Activated naive CD8-positive, alpha-beta T cell treated with anti-CD3 and anti-CD28 coated beads for 36 hours (primary cell): Measurements from ENCODE around the gene B3GNT8. TPM values are rescaled to one million over a fixed set of nuclear protein-coding genes. Genes with fewer than 3 reads are reported as not detected.
"Not testable (repeated sequence)": the region's sequence is repeated elsewhere in the genome, so short reads cannot be mapped to it uniquely, and the experiment has no call there.

Experiments
- DNase-seq: peaks from one replicate; pipeline ENCODE4 v3.0.0; 2021
- H3K27ac Mint-ChIP-seq: one replicate; pipeline ENCODE4 v1.8.0; 2022; ENCODE audit warnings: mild to moderate bottlenecking, moderate library complexity, mixed read lengths
- H3K27me3 Mint-ChIP-seq: one replicate; pipeline ENCODE4 v1.8.0; 2022; ENCODE audit warnings: mild to moderate bottlenecking, mixed read lengths
- H3K36me3 Mint-ChIP-seq: one replicate; pipeline ENCODE4 v1.8.0; 2021; ENCODE audit warnings: mild to moderate bottlenecking, mixed read lengths
- H3K4me1 Mint-ChIP-seq: one replicate; pipeline ENCODE4 v1.8.0; 2021; ENCODE audit warnings: mixed read lengths
- H3K4me3 Mint-ChIP-seq: one replicate; pipeline ENCODE4 v1.8.0; 2022; ENCODE audit warnings: mild to moderate bottlenecking, moderate library complexity, mixed read lengths
- H3K9me3 Mint-ChIP-seq: one replicate; pipeline ENCODE4 v1.8.0; 2022; ENCODE audit warnings: mixed read lengths
- total RNA-seq, 2 experiments: library from RNA; stranded (reverse); gene quantifications; one replicate each; pipeline ENCODE4 v1.2.3, GENCODE V29; 2021

The B3GNT8 gene
- total RNA-seq, 2 experiments from 2014 or later: 0.10 to 0.48 TPM

DNA sequence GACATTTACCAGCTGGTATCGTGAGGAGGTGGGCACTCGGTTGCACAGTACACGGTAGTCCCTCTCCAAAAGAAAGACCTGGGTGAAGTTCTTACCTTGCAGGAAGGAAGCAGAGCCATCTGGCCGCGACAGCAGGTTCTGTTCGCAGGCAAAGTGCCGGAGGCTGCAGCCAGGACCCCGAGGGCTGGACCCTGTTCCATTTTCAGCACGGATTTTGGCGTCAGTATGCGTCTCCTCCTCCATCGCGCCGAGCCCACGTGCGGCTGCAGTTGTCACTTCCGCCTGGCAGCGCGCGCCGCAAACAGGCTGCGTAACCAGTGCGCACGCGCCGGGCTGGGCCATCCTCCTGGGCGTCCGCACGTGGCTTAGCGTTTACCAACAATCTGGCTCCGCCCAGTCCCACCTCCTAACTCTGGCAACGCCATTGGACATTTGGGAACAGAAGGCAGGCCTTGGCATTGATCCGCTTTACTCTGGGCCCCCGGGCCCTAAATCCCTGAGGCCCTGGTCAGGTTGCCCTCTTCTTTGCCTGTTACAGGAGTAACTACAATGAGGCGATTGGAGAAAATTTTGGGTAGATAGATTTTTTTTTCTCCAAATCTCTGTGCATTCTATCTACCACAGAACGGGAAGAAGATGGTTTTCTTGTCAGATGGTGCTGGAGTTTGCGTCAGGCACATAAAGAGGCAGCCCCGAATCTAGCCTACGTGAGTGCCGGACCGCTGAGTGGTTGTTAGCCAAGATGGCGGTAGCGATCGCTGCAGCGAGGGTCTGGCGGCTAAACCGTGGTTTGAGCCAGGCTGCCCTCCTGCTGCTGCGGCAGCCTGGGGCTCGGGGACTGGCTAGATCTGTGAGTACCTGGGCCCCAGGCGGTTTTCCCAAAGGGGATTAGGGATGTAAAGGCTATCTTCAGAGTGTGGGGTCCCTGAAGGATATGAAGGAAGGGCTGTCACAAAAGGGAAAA, 29.8 kb downstream of the B3GNT8 start, which contains the start of the genes BCKDHA and EXOSC5:
Gene BCKDHA, plus strand, starts transcription at position 733 of the 964 bp plus-strand sequence. Its CDS starts 10 bp downstream, at position 743.
Gene EXOSC5, minus strand, starts transcription at position 274 of the 964 bp plus-strand sequence. Its CDS starts 31 bp downstream, at position 243.
- peaks cover 40% of the 10 kb centered on the region for H3K4me1 Mint-ChIP-seq
- no peaks in the 10 kb centered on the region for H3K9me3 Mint-ChIP-seq
- H3K36me3 Mint-ChIP-seq: peaks cover 14% of the 10 kb centered on the region
- peak within 1 kb of the TSS; percentile 98 for H3K4me3 Mint-ChIP-seq
- peak; percentile 99 for DNase-seq
- H3K27ac Mint-ChIP-seq: peak within 1 kb of the TSS; percentile 99
- no peaks in the 10 kb centered on the region for H3K27me3 Mint-ChIP-seq

DNA sequence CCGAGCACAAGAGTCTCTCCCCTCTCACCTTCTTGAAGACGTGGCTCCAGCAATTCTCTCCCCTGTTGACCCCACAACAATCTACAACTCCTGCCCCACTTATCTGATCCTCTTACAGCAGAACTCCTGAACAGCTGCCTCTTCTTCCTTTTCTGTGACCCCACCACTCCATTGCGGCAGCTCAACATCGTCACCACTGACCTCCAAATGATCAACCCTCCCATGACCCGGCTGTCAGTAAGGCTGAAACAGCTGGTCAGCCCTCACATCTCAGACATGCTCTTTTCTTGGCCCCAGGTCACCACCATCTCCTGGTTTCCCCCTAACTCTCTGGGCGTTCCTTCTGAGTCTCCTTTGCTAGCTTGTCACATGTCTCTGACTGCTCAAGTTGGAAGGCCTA, 31.8 kb downstream of the B3GNT8 start:
- no peak for DNase-seq
- no peaks in the 10 kb centered on the region for H3K9me3 Mint-ChIP-seq
- peak overlapping the region; percentile 26 for H3K27ac Mint-ChIP-seq
- H3K4me3 Mint-ChIP-seq: peak overlapping the region; percentile 98
- H3K27me3 Mint-ChIP-seq: no peaks in the 10 kb centered on the region
- peaks cover 9% of the 10 kb centered on the region for H3K36me3 Mint-ChIP-seq
- H3K4me1 Mint-ChIP-seq: peaks cover 33% of the 10 kb centered on the region

DNA sequence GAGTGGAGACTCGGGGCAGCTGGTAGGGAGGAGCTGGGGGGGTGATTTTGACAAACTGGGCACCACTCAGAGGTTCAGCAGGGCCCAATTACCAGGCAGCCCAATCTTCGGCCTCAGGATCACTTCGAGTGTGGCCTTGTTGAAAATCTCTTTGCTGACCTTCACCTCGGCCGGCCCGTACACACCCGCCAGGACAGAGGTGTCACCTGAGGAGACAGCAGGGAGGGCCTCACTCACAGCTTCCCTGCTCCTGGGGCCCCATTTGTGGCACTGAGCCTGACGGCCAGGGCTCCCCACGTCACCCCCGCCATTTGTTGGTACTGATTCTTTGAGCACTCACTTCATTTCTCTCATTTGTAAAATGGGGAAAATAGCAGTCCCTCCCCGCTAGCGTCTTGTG, 34.4 kb downstream of the B3GNT8 start:
- Mint-ChIP-seq H3K4me1 (peaks cover 17% of the 10 kb centered on the region), H3K27ac (no peak overlapping the region), H3K4me3 (no peak overlapping the region), H3K27me3 (no peaks in the 10 kb centered on the region), H3K9me3 (no peaks in the 10 kb centered on the region), H3K36me3 (peaks cover 12% of the 10 kb centered on the region)
- DNase-seq: no peak

DNA sequence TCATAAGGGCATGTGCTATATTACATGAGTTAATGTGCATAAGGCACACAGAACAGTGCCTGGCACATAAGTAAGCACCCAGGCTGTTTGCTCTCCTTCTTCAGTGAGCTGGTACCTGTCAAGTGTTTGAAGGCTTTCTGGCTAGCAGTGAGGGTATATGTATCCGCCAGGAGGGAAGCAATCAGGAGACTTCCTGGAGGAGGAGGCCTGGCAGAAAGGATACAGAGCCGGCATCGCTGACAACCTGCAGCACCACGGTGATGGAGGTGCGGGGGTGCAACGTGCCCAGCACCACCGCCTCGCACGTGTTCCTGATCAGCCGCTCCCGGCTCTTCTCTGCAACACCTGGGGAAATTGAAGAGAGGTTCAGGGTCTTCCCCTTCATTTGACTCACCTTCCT, 35.6 kb downstream of the B3GNT8 start:
- H3K9me3 Mint-ChIP-seq: no peaks in the 10 kb centered on the region
- peaks cover 12% of the 10 kb centered on the region for H3K36me3 Mint-ChIP-seq
- H3K4me1 Mint-ChIP-seq: peaks cover 15% of the 10 kb centered on the region
- no peak overlapping the region for H3K4me3 Mint-ChIP-seq
- no peaks in the 10 kb centered on the region for H3K27me3 Mint-ChIP-seq
- DNase-seq: no peak
- H3K27ac Mint-ChIP-seq: no peak overlapping the region

DNA sequence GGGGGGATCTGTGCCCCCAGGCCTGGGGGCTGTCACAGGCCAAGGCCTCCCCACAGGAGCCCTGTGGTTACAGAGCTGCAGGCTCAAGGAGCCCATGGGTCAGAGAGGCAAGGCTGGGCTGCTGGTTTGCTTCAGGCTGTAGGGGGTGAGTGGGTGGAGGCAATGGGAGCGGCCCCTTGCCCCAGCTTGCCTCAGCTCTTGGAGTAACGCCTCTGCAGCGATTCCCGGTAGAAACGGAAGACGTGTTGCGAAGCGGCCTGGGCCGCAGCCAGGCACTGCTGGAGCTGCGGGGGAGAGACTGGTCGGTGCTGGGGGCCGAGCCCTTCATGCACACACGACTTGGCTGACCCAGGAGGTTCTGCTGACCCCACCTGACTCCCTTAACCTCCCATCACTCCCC, 40.7 kb downstream of the B3GNT8 start:
- Mint-ChIP-seq H3K36me3 (peaks cover 14% of the 10 kb centered on the region), H3K27ac (no peak overlapping the region), H3K27me3 (no peaks in the 10 kb centered on the region), H3K4me3 (no peak overlapping the region), H3K4me1 (no peaks in the 10 kb centered on the region), H3K9me3 (no peaks in the 10 kb centered on the region)
- DNase-seq: no peak

DNA sequence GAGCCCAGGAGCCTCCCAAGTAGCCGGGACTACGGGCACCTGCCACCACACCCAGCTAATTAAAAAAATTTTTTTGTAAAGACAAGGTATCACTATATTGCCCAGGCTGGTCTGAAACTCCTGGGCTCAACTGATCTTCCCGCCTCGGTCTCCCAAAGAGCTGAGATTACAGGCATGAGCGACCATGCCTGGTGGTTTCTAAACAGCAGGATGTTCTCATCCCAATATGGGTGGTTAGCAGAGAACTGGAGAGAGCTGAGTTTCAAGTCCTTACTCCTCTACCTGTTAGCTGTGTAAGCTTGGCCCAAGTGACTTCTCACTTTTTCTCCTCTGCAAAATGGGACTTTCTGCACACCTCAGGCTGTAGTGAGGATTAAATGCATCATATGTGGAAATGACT, 42.8 kb downstream of the B3GNT8 start:
- no peaks in the 10 kb centered on the region for H3K27me3 Mint-ChIP-seq
- no peak overlapping the region for H3K4me3 Mint-ChIP-seq
- H3K36me3 Mint-ChIP-seq: peaks cover 11% of the 10 kb centered on the region
- no peak overlapping the region for H3K27ac Mint-ChIP-seq
- no peaks in the 10 kb centered on the region for H3K9me3 Mint-ChIP-seq
- H3K4me1 Mint-ChIP-seq: no peaks in the 10 kb centered on the region
- no peak for DNase-seq

DNA sequence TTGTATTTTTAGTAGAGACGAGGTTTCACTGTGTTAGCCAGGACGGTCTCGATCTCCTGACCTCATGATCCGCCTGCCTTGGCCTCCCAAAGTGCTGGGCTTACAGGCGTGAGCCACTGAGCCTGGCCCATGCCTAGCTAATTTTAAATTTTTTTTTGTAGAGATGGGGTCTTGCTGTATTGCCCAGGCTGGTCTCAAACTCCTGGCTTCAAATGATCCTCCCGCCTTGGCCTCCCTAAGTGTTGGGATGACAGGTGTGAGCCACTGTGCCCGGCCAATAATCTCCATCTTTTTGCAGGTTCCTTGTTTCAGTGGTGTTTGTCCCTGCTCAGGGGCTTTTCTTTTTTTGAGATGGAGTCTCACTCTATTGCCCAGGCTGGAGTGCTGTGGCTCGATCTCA, 45.6 kb downstream of the B3GNT8 start:
- peaks cover 11% of the 10 kb centered on the region for H3K36me3 Mint-ChIP-seq
- H3K9me3 Mint-ChIP-seq, DNase-seq, H3K4me3 Mint-ChIP-seq, H3K27ac Mint-ChIP-seq, H3K27me3 Mint-ChIP-seq: not testable (repeated sequence)
- H3K4me1 Mint-ChIP-seq: peaks cover 13% of the 10 kb centered on the region

DNA sequence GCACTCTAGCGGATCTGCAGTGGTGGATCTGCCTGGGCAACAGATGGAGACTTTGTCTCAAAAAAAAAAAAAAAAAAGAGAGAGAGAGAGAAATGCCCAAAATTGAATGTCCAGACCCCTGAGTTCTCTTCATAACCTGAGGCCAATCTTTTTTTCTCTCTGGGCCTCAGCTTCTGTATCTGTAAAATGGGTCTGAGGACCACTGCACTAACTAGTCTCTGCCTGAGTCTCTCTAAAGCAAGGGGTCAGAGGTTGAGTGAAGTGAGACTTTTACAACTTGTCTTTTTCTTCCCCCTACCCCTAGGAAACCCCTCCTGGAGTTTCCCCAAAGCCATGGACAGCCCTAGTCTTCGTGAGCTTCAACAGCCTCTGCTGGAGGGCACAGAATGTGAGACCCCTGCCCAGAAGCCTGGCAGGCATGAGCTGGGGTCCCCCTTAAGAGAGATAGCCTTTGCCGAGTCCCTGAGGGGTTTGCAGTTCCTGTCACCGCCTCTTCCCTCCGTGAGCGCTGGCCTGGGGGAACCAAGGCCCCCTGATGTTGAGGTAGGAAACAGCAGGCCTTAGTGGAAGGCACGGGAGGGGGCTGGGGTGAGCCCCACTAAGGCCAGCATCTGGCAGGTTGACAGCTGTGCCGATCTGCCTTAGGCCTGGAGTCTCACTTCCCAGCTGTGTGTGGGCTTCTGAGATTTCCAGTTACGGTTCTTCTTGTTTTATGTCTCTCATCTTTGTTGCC, 49.0 kb downstream of the B3GNT8 start:
- peaks cover 4% of the 10 kb centered on the region for H3K36me3 Mint-ChIP-seq
- H3K27ac Mint-ChIP-seq: no peak overlapping the region
- DNase-seq: peak; percentile 49
- H3K27me3 Mint-ChIP-seq: no peaks in the 10 kb centered on the region
- H3K9me3 Mint-ChIP-seq: no peaks in the 10 kb centered on the region
- no peak overlapping the region for H3K4me3 Mint-ChIP-seq
- peaks cover 19% of the 10 kb centered on the region for H3K4me1 Mint-ChIP-seq

DNA sequence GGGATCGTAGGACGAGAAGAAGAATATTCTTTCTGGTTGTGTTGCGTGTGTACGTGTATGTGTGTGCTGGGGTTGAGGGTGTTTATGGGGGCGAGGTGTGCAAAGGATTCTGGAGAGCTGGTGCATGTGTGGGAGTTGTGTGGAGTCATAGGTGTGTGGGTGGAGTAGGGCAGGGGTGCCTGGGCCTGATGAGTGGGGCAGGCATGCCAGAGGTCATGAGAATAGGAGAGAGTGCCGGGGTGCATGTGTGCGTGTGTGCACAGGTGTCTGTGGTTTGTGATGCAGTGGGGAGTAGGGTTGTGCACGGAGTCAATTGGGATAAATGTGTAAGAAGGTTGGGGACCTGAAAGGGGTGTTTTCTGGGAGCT, 50.2 kb downstream of the B3GNT8 start:
- no peaks in the 10 kb centered on the region for H3K36me3 Mint-ChIP-seq
- H3K27me3 Mint-ChIP-seq: no peaks in the 10 kb centered on the region
- no peak overlapping the region for H3K27ac Mint-ChIP-seq
- peaks cover 19% of the 10 kb centered on the region for H3K4me1 Mint-ChIP-seq
- no peaks in the 10 kb centered on the region for H3K9me3 Mint-ChIP-seq
- peak; percentile 23 for DNase-seq
- H3K4me3 Mint-ChIP-seq: peak overlapping the region; percentile 65

DNA sequence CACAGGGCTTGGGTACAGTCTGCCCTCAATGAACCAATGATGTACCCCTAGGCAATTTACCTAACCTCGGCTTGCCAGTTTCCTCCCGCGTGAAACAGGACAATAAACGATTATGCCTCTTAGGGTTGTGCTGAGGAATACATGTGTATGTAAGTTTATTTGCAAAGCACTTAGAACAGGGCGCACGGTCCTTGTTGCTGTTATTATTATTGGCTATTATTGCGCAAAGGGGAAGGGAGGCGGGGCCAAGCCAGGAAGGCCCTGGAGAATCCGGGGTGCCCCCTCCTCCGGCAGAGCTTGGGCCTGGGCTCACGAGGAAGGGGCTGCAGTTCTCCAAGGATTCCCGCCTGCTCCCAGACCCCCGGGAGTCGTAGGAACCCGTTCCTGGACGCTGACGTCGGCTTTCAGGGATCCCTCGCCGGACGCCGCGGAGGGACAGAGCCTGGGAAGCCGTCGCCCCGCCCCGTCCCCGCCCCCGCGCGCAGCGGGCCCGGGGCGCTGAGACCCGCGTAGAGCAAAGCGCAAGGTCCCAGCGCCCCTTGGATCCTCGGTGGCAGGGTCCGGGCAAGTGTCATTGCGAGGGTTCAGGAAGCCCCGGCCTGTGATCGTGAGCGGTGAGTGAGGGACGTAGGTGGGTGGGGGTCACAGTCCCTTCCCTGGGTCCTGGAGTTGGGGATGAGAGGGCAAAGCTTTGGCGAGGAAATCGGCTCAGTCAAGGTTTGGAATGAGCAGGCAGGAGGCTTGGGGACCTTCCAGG, 50.8 kb downstream of the B3GNT8 start, which contains the start of gene TMEM91:
Gene TMEM91, plus strand, starts transcription at position 293 of the 757 bp plus-strand sequence. CDS start 1,777 bp downstream, outside the sequence.
- Mint-ChIP-seq H3K27me3 (no peaks in the 10 kb centered on the region), H3K36me3 (no peaks in the 10 kb centered on the region), H3K27ac (no peak within 1 kb of the TSS), H3K9me3 (no peaks in the 10 kb centered on the region), H3K4me3 (peak within 1 kb of the TSS; percentile 65), H3K4me1 (peaks cover 19% of the 10 kb centered on the region)
- DNase-seq: no peak

Other genes with a start within 250 kb of the B3GNT8 start
- under 1 TPM; 0.27 to 0.32 TPM for gene CYP2S1, start 234.2 kb downstream of the B3GNT8 start, total RNA-seq
- gene AXL, start 208.2 kb downstream of the B3GNT8 start, total RNA-seq: under 1 TPM; 0.41 to 0.42 TPM
- 100 to 1,000 TPM; 255 to 259 TPM for gene HNRNPUL1, start 163.0 kb downstream of the B3GNT8 start, total RNA-seq
- gene CCDC97, start 117.2 kb downstream of the B3GNT8 start, total RNA-seq: 10 to 100 TPM; 19.1 to 20.5 TPM
- 100 to 1,000 TPM; 152 to 154 TPM for gene TGFB1, start 73.5 kb downstream of the B3GNT8 start, total RNA-seq
- 1 to 10 TPM; 6.4 to 8.1 TPM for gene B9D2, start 63.2 kb downstream of the B3GNT8 start, total RNA-seq
- gene TMEM91, start 50.8 kb downstream of the B3GNT8 start, total RNA-seq: 1 to 10 TPM; 4.0 to 4.5 TPM
- 10 to 100 TPM; 43.5 to 44.6 TPM for gene EXOSC5, start 30.0 kb downstream of the B3GNT8 start, total RNA-seq
- gene BCKDHA, start 29.6 kb downstream of the B3GNT8 start, total RNA-seq: 10 to 100 TPM; 21.3 to 28.0 TPM
- 10 to 100 TPM; 54.5 to 63.0 TPM for gene DMAC2, start 12.5 kb upstream of the B3GNT8 start, total RNA-seq
- gene ERICH4, start 15.8 kb upstream of the B3GNT8 start, total RNA-seq: not detected
- gene CEACAM21, start 148.8 kb upstream of the B3GNT8 start, total RNA-seq: 10 to 100 TPM; 36.5 to 37.5 TPM
- gene CEACAM4, start 199.7 kb upstream of the B3GNT8 start, total RNA-seq: not detected